Stimulated activated CD4-positive, alpha-beta T cell treated with anti-CD3 and anti-CD28 coated beads, Interleukin-1b, Interleukin-23, amount 100 ng/mL, for 48 hours (primary cell): ENCODE measurements around the gene CANT1.
"Not testable (repeated sequence)": the region's sequence is repeated elsewhere in the genome, so short reads cannot be mapped to it uniquely, and the experiment has no call there.

Source experiments
- DNase-seq: peaks from one replicate; pipeline ENCODE4 v3.0.0-alpha.2; 2020

CANT1 gene

DNA sequence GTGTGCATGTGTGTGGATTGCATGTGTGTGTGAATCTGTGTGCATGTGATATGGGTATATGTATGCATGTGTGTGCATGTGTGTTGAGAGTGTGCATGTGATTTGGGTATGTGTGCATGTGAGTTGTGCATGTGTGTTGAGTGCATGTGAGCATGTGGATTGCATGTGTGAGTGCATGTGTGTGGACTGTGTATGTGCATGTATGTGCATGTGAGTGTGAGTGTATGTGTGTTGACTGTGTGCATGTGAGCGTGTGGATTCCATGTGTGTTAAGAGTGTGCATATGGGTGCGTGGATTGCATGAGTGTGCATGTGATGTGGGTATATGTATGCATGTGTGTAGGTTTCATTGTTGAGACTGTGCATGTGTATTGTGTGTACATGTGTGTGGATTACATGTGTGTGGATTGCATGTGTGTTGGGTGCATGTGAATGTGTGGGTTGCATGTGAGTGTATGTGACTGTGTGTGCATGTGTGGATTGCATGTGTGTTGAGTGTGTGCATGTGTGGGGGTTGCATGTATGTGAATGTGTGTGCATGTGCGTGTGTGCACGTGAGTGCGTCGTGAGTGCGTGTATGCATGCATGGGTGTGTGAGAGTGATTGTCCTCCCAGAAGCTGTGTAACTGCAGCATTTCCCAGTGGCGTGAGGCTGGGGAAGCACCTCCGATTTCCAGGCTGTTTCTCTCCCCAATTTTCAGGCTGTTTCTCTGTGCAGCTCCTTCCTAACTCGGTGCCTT, 33.8 kb upstream of the CANT1 start:
- no peak for DNase-seq

DNA sequence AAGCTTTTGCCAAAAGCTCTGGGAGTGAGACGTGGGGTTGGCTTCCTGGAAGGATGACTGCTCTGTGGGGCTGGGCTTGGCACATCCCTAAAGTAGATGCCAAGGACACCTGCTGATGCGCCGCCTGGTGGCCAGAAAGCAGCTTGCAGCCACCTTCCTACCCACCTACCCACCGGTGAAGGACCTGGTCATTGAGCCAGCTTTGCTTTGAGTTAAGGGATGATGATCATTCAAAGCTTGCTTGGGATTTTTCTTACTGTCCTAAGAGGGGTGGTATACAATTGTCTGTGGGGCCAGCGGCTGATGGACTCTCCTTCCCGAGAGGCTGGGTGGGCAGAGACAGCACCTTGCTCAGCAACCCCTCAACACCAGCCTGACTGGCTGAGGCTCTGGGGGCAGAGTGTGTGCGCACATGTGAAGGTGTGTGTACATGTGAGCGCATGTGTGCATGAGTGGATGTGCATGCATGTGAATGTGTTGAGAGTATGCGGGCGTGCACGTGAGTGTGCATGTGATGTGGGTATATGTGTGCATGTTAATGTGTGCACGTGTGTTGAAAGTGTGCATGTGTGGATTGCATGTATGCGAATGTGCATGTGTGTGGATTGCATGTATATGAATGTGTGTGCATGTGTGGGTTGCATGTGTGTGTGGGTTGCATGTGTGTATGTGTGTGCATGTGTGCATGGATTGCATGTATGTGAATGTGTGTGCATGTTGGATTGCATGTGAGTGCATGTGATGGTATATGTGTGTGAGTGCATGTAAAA, 33.0 kb upstream of the CANT1 start:
- peak; percentile 66 for DNase-seq

DNA sequence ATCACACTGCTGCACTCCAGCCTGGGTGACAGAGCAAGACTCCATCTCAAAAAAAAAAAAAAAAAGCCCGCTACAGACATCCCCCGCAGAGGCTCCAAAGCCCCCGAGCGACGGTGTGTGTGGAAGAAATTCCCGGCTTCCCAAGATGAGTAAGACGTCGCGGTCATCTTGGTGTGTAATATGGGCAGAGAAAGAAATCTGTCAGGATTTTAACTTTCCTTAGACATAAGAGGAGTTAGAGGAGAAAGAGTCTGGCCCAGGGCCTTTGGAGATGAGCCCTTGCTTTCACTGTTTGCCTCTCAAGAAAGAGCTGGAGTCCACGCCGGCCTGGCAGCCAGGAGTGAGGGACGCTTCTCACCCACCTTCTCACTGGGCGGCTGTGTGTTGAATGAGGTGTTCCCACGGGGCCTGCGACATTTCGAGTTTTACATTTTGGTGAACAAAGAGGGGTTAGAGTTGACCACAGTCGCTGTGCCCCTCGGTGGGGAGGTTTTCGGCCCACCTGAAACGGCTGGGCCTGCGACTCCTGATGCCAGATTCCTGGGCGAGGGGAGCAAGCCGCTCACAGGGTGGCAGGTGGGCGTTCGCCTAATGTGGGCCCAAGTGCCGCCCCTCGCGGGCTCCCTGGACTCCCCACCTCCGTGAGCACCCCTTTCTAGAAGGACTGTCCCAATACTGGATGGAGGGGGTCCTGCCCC, 32.3 kb upstream of the CANT1 start:
- DNase-seq = no peak

DNA sequence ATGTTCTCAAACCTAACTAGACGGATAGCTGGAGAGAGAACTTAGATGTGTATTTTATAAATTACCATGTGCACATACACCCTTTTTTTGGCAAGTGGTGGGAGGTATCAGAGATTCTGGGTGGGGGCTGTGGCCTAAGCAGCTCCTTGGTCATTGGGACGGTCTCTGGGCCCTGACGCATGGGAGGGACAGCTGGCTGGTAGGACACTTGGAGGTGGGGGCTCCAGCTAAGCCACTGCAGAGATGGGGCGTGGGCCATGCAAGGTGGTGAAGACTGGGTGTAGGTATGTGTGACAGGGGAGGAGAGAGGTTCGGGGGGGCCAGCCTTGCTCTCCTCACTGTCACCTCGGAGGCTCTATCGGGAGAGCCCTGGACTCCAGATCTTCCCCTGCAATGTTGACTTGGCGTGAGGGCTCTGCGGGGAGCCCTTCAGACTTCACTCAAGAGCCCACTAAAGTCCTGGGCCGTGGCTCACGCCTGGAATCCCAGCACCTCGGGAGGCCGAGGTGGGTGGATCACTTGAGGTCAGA, 31.5 kb upstream of the CANT1 start:
- DNase-seq = no peak

DNA sequence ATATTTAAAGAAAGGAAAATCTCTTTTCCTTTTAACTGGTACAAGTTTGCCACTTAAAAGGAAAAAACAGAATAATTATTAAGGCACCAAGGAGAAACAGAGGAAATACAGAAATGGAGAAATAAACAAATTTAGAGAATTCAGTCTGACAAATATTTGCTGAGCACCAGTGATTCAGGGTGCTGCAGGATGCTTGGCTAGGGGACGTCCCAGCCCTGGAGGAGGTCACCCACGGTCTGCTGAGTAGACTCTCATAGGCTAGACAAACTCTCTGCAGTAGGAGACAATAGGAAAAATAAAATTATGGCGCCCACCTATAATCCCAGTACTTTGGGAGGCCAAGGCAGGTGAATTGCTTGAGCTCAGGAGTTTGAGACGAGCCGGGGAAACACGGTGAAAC, 30.3 kb upstream of the CANT1 start:
- DNase-seq = no peak

DNA sequence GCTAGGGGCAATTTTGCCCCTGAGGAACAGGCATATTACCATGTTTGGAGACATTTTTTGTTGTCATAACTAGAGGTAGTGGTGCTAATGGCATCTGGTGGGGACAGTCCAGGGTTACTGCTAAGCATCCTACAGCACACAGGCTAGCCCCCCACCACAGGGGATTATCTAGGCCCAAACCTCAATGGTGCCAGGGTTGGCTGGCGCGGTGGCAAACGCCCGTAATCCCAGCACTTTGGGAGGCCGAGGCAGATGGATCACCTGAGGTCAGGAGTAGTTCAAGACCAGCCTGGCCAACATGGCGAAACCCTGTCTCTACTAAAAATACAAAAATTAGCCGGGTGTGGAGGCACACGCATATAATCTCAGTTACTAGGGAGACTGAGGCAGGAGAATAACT, 29.6 kb upstream of the CANT1 start:
- DNase-seq = no peak

DNA sequence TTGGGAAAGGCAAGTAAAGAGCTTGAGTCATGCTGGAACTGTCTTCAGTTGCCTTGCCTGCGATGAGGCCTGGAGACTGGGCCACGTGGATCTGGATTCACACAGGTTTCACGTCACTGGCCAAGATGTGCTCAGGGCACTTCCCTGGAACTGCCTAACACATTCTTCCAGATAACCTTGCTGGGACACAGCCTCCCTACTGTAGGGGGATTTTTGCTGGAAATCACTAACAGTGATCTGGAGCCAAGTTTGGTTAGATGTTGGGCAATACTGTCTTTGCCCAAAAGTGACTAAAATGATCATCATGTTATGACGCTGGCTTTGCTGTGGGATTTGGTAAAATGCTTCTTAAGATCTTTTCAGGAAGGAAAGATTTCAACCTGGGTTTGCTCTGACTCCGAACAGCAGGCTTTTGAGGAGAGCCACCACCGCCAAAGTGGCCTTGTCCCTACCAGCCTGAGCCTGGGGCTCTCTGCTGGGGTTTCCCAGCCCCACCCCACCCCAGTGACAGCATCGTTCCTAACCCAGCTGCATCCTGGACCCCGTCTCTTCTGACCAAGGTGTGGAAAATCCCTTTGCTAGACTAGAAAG, 29.1 kb upstream of the CANT1 start:
- DNase-seq = no peak

DNA sequence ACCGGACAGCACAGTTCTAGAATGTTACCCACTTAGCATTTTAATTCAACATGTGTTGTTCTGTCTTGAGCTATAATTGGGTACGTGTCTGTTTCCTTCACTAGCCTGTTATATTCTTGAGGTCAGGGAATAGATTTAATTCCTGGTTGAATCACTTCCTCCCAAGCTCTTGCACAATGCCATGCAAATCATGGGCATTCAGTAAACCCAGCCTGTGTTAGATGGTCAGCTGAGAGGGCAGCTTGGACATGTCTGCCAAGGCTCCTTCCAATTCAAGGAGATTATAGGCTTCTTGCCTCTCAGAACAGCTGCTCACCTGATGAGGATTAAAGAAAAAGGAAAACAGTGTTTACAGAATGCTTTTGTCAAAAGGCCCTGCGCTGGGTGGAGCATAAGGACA, 27.0 kb upstream of the CANT1 start:
- DNase-seq = no peak

DNA sequence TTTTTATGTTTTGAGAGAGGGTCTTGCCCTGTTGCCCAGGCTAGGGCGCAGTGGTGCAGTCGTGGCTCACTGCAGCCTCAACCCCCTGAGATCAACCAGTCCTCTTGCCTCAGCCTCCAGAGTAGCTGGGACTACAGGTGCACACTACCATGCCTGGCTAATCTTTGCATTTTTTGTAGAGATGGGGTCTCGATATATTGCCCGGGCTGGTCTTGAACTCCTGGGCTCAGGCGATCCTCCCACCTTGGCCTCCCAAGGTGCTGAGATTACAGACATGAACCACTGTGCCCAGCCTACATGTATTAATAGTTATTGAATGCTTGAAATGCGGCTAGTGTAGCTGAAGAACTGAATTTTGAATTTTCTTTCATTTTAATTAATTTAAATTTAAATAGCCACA, 26.6 kb upstream of the CANT1 start:
- no peak for DNase-seq

DNA sequence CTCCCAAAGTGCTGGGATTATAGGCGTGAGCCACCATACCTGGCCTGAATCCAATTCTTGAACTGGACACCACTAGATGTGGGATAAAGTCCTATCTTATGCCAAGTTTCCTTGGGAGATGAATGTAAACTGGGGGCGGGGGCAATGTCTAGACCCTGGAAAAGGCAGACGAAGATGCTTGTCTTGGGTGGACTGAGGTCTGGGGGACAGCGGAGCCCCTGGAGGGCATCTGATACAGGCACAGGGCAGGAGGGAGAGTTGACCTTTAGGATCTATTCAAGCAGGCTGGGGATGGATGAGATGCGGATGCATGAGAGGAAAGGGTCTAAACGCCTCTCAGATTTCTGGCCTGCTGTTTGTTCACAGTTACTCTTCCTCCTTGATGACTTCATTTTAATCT, 26.1 kb upstream of the CANT1 start:
- no peak for DNase-seq

DNA sequence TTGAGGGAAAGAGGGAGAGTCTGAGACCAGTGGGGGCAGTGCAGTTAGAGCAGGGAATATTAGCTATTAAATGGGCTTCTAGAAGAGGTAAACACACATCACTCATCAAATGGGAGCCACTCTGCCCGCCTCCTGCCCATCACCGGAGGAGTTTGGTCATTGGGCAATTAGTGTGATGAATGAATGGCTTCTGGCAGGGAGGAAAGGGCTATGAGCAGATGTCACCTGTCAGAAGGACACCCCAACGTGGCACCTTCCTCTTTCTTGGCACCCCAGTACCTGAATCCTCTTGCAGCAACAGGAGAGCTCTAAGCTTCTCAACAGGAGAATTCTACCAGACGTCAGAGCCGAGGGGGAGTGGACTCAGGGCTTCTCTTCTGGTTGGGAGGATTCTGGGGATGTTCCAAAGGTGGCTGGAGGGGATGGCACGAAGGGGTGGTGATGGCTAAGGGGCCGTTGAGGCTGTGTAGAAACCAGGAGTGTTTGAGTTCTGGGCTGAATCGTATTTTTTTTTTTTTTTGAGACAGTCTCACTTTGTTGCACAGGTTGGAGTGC, 25.4 kb upstream of the CANT1 start:
- no peak for DNase-seq

DNA sequence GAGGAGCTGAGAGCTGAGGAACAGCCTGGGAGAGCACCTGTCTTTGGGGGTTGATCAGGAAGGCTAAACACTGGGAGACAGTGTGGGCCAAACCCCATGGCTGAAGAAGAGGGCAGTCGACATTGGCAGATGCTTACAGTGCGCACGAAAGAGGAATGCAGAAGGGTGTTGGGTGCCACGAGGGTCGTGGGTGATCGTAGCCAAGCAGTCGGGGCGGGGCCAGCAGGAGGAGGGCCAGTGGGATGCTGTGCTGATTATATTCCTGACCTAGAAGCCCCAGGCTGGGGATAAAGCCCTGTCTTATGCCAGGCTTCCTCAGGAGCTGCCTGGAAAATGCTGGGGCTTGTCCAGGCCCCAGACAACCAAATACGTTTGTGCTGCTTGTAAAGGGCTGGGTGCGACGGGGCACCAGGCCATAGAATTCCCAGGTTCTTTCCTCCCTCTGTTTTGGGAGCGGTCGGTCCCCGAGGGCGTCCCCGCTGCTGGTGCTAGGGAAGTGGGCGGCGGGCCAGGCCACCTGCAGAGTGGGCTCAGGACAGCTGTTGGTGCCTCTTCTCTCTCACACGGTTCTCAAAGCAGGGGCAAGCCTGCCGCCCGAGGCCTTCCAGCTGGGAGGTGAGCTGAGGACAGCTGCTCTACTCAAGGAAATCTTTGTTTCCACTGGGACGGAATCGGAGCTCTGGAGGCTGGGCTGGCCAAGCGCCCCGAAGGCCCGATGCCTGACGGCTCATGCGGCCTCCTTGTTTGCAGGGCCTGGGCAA, 24.4 kb upstream of the CANT1 start:
- DNase-seq = no peak

DNA sequence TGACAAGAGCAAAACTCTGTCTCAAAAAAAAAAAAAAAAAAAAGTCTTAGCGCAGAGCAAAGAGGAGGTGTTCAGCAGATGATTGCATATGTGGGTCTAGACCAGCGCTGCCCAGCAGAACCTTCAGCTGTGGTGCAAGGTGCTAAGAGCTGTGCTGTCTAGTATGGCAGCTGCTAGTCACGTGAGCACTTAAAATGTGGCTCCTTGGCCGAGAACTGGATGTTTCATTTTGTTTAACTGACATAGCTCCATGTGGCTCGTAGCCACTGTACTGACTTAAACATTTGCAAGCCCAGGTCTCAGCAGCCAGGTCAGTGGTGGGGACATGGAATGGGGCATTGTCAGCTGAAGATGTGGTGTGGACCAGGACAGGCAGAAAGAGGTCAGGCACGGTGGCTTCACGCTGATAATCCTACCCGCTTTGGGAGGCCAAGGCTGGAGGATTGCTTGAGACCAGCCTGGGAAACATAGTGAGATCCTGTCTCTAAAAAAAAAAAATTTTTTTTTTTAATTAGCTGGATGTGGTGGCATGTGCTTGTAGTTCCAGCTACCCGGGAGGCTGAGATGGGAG, 23.6 kb upstream of the CANT1 start:
- DNase-seq = no peak

DNA sequence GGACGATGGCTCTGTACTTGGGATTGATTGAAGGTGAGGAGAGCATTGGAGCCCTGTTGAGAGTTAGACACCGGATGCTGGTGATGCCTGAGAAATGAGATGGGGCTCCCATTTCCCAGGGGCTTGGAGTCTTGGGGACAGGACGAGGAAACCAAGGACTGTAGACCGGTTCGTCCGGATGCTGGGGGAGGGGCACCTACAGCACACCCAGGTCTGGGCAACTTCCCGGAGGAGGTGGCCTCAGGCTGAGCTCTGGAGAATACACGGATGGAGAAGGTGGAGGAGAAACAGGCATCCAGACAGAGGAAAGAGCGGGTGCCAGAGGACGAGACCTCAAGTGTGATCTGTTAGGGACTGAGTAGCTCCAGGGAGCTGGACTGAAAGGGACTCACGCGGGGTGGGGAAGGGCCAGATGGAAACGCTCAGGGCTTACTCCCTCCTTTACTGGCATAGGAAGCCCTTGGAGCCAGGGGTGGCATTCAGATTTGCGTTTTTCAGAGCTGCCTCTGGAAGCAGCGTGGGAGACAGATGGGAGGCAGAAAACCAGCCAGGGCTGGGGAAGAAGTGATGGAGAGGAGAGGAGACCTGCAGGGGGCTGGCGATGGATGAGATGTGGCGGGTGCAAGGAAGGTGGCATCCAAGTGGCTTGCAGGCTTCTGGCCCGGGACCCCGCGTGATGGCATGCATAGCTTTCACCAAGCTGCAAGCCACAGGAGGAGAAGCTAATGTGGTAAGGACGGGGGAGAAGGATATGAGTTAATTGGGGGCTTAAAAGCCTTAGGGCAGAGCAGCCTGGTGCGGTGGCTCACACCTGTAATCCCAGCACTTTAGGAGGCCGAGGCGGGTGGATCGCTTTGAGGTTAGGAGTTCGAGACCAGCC, 22.7 kb upstream of the CANT1 start:
- DNase-seq = no peak

DNA sequence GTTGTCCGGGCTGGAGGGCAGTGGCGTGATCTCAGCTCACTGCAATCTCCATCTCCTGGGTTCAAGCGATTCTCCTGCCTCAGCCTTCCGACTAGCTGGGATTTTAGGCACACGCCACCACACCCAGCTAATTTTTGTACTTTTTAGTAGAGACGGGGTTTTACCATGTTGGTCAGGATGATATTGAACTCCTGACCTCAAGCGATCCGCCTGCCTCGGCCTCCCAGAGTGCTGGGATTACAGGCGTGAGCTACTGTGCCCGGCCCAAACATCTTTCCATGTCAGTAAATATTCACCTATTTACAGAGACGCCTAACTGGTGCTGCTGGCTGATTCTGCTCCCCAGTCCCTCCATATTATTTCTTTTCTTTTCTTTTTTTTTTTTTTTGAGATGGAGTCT, 21.1 kb upstream of the CANT1 start:
- DNase-seq = not testable (repeated sequence)

DNA sequence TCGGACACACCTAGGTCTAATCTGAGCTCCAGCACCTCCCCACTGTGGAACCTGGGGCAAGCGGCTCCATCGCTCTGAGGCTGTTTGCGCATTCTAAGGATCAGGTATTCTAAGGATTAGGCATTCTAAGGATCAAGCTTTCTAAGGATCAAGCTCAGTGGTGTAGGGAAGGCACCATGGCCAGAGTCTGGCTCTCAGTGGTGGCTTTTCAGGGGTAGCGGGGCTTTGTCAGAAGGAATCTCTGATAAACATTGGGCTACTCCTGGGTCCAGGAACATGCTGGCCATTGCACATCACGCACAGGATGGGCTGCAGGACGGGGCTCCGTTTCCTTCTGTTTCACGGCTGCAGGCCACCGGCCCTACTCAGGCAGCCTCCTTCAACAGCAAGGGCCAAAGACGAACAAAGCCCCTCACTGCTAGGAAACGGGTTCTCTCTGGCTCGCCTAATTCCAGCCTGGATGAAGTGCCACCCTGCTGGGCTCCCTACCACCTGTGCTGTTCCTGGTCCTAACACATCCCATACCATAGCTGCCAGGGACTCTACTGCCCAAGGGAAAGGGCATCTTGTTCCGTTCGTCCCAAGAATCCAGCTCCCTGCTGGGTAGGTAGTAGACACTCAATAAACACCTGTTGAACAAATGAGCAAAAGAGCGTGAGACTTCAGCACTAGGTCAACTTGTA, 19.9 kb upstream of the CANT1 start:
- no peak for DNase-seq

DNA sequence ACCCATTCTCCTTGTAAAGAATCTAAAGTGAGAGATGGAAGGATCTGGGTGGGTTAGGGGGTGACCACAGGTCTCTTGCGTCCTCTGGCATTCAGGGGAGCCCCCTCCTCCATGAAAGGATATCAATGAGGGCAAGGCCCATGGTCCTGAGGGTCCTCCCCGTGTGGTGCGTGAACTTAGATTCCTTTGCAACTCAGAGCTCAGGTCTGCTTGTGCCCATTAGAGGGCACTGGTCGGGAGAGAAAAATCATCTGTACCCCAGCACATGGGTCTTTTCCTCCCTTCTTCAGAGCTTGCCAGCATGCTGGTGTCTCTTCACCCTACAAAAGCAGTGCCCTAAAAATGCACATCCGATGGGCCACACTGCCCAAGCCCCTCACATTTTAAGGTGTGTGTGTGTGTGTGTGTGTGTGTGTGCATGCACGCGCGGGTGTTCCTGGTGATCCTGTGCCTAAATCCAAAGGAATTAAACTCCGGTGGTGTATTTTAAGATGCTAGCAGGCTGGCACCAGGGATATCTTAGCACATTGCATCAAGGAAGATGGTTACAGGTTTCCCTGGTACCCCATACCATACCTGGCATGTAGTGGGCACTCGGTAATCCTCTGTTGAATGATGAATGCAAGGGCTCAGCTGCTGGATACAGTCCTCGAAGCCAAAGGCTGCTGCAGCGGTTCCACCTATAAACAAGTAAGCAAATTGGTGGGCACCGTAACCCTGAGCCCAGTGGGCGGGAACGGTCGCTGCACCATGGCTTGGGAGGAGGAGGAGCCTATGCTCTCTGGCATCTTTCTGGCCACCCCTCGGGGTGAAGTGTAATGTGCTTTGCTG, 19.1 kb upstream of the CANT1 start:
- DNase-seq = no peak

DNA sequence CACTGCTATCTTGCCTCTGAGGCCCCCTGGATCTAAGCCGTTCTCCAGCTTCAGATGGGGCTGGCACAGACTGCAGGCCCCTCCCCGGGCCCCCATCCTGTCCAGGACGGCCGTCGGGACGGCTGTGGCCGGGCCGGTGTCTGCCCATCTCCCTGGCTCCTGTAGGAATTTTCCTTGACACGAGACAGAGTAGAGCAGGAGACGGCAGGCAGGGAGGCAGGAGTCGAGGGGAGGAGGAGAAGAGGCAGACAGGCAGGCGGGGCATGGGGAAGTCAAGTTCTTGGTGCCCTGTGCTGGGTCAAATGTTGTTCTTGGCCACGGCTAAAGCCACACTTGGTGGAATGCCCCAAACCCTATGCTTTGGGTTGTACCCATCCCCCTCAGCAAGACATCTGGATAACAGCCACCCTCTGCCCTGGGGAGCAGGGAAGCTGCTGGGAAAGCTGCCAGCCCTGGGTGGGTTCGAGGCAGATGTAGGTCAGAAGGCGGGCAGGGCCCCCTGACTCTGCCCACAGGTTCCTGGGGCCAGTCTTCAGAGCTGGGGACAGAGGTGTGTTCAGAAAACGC, 18.4 kb upstream of the CANT1 start:
- no peak for DNase-seq
